HG02938 (cell line): ENCODE results near the gene IPO13.

Experiments
- ATAC-seq: cut with Tn5 transposase; IDR thresholded peaks from one replicate; pipeline ENCODE4 v1.9.1; 2021; ENCODE audit warnings: mild to moderate bottlenecking, moderate library complexity; ENCODE audit not compliant: unreplicated experiment

Gene IPO13

DNA sequence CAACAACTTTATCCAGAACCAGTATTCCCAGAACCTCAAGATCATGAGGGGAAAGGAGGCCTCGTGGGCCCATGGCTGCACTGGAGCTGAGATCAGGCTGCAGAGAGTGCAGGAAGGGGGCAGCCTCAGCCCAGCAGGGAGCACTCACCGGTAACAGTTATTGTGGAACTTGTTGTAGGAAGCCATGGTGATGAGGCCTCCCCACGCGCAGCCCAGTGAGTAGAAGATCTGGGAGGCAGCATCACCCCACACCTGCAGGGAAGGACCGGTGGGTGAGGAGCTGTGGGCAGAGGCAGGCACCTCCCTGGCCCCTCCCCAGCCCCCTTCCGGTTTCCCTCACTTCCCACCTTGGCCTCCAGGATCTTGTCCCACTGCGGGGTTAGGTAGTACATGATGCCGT is 55.4 kb downstream of the IPO13 start:
- no peak for ATAC-seq

DNA sequence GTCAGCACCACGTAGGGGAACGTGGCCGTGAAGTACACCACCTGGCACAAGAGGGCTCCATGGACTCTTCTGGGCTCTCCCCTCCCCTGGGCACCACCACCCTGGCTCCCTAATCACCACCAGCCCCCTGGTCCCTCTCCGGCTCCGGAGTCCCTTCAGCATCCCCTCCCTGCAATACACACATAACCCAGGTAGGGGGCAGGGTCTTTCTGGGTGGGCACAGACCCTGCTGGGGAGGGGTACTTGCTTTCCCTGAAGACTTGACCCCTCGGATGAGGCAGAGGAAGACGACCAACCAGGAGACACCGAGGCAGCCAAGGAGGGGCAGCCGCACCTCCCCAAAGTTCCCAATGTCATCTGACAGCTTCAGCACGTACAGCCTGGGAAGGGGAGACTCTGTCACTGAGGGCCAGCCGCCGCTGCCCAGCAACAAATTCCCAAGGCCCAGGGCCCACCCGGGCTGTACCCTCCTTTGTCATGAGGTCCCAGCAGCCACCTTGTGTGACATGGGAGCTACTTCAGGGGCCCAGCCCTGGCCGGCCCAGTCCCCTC is 55.9 kb downstream of the IPO13 start:
- no peak for ATAC-seq

DNA sequence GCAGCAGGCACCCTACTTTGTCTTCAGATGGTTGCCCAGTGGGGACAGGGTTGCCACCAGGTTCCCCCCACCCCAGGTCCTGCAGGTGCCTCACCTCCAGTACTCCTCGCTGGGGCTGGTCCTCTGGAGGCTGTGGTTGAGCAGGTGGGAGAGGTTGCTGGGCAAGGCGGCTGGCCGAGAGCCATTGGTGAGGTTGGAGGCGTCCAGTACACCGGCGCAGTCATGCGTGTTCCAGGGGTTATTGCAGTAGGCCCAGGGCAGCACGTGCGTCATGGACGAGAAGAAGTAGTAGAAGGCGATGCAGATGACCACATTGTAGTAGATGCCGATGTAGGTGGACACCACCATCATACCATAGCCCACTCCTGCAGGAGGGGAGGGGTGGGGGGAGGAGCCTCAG is 61.5 kb downstream of the IPO13 start:
- ATAC-seq = no peak

DNA sequence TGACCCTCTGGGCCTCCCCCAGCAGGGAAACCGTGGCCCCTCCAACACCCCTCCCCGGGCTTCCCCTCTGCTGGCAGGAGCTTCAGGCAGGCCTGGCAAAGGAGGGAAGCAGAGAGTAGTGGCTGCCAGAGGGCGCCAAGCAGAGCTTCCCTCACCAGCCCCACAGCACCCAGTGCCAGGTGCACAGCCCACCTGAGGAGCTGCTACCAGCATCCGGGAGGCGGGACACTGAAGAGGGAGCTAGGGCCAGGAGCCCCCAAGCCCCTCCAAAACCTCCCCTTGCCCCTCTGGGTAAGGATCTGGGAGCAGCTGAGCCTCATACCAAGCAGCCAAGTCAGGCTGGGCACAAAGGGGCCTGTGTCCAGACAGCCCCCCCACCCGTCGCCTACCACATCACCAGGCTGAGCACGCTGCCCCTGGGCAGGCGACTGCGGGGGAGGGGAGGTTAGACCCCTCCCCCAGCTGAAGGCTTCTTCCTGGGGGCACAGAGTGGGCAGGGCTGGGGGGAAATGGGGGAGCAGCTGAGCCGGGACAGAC is 64.3 kb downstream of the IPO13 start:
- ATAC-seq = no peak

DNA sequence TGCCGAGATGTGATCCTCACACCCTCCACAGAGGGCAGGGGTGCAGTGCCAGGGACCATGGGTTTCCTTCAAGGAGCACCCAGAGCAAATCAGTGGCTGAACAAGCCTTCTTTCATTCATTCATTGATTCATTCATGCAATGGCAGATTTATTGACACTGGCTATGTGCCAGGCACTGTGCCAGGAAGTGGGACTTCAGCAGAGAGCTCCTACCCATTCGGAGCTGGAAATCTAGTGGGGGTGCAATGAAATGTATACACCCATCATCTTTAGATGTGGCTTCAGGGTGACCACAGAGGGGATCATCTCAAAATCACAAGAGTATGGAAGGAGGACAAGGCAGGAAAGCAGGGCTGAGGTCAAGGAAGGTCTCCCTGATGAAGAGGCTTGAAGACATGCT is 65.7 kb downstream of the IPO13 start:
- ATAC-seq = no peak

DNA sequence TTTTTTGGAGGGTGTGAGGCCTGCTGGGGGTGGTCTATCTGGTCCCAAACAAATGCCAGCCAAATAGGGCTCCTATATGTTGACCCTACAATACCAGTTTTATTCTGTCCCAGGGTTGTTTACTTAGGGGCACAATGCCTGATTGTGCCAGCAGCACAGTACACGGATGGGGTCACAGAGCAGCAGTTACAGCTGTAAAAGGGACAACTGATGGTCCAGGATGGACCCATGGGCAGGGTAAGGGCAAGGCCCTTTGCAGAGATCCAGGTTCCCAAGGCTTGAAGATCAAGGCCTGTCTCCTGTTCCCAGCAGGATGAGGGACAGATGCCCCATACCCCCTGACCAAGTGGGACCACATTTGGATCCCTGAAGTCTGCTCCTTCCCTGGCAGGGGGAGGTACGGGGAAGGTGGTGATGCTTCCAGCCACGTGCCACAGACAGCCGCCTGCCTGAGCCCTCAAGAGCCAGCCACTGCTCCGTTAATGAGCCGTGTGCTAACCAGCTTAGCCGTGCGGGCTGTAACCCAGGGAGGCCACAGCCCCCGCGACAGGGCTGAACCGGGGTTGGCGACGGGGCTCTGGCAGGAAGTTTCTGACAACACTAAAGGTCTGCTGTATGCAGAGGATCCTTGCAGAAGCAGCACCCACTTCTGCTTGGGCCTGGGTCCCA is 66.3 kb downstream of the IPO13 start:
- no peak for ATAC-seq

DNA sequence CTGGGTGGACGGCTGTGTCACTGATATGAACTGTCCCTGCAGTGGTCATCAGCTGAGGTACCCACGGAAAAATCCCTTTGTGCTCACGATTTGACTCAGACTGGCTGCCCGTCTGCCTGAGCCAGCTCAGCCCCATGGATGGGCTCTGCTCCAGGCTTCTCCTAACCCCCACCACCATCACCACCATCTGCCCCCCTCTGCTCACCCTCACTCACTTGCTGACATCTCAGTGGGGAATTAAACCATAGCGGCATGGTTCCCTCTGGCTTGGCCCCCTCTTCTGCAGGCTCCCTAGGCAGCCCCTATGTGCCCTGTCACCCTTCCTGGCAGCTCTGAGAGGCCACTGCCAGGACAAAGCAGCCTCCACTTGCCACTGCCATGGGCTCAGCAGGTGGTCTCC is 67.2 kb downstream of the IPO13 start:
- ATAC-seq = no peak

DNA sequence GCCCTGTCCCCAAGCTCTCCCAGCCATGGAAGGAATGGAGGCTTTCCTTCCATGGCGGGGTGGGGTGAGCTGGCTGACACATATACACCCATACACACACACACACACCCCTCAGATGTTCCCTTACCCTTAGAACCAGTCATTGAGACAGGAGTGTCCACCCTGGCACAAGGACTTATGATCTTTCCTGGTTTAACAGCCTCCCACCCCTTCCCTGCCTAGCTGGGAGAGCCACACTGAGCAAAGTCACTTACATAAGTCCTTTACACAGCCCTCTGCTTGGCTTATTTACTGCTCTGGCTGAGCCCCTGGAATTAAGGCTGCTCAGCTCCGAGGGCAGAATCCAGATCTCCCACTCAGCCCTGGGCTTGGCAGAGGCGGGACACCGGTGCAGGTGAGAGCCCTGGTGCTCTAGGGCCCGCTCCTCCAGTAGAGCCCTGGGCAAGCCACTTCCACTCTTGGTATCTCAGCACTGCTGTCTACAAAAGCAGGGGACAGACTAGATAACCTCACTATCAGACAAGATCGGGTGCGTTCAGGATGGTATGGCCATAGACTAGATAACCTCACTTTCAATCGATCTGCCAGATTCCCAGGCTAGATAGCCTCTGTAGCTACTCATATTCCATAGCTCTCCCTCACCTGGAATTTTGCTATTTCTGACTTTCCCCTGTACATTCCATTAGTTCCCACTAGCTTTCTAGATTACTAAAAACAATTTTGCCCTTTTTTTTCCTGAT is 67.8 kb downstream of the IPO13 start:
- no peak for ATAC-seq

DNA sequence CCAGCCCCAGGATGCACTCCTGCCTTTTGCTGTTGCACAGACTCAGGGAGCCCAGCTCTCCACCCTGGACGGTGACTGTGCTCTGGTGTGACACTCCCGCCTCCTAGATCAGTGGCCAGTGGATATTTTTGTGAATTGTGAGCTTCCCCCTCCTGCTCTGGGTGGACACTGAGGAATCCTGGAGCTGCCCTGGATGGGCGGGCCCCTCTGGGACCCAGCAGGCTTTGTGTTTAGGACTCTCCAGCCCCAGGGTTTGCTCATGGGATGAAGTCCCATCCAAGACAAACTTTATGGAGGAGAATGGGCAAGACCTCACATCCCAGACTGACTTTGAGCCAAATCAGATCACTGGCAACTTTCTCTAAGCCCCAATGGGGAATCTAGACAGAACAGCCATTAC is 68.5 kb downstream of the IPO13 start:
- no peak for ATAC-seq

DNA sequence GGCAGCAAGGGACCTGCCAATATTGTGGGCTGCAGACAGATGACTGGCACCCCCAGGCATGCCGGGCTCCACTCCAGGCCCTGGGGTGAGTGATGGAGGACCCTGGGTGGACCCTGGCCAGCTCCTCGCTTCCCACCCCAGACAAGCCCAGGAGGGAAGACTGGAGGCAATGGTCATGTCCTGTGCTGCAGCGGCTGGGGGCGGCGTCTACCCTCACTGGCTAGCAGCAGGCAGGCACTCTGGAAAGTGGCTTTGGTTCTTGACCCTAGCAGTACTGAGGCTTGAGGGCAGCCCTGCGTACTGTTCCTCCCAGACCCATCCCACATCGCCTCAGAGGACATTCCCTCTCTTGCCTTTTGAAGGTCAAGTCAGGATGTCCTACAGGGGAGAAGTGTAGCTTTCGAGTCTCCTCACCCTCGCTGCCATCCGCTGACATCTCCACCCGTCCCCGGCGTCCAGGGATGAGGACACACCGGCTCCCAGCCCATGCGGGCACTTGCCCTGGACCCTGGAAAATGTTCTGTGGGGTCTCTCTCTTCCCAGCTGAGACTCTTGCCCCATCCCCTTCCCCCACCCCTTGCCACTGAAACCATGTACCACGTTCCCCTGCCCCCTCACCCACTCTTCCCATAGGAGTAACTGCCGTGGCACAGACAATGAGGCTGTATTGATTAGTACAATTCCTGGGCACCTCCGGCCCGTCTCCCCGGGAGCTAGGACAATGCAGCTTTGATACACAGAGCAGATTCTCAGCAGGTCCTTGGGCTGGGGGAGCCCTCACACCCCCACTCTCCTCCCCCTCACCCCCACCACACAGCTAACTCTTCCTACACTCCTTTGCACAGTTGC is 69.5 kb downstream of the IPO13 start:
- no peak for ATAC-seq

DNA sequence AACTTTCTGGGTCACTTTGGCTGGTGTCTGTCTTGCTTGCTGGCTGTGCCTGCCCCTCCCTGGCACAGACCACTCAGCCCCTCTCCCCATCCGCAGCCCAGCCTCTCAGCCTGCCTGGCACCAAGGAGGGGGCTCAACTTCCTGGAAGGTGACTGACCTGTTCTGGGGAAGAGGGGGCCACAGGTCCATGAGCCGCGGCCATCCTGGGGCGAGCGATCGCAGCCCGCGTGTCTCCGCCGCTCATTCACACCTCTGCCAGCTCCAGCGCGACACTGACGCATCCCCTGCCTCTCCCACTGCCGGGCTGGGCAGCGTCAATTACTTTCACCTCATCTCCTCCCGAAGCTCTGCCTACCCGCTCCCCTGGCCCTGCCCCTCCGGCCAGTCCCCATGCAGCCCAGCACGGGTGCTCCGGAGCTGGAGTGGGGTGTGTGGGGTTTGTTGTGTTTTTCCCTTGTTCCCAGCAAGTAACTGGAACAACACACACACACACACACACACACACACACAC is 70.2 kb downstream of the IPO13 start:
- ATAC-seq = no peak
